DOHH2 (cell line): ENCODE data around the gene TBL1XR1.

Experiments
- H3F3A ChIP-seq: fragments of 200-600 bp; sonication (generic), shearing (Covaris generic); 2 replicates; pipeline ENCODE4 v1.6.0; 2016; ENCODE audit warnings: antibody characterized with exemption, mild to moderate bottlenecking; ENCODE audit not compliant: control insufficient read depth, insufficient read depth
- H3K27ac ChIP-seq: fragments of 200-600 bp; sonication (generic); 2 replicates; pipeline ENCODE4 v1.5.1; 2014; ENCODE audit warnings: low read depth, mild to moderate bottlenecking, low read length, moderate library complexity
- H3K27me3 ChIP-seq: fragments of 200-600 bp; sonication (generic); 2 replicates; pipeline ENCODE4 v1.6.1; 2014; ENCODE audit warnings: mild to moderate bottlenecking, low read length, mixed read lengths; ENCODE audit not compliant: control insufficient read depth
- H3K36me3 ChIP-seq: fragments of 200-600 bp; sonication (generic); 2 replicates; pipeline ENCODE4 v1.6.1; 2014; ENCODE audit warnings: mild to moderate bottlenecking, low read length, moderate library complexity, mixed read lengths; ENCODE audit not compliant: control insufficient read depth
- H3K4me1 ChIP-seq: fragments of 200-600 bp; sonication (generic); 2 replicates; pipeline ENCODE4 v1.6.1; 2014; ENCODE audit warnings: mild to moderate bottlenecking, low read length, mixed read lengths; ENCODE audit not compliant: control insufficient read depth
- H3K4me2 ChIP-seq: fragments of 200-600 bp; sonication (generic); 2 replicates; pipeline ENCODE4 v1.6.0; 2014; ENCODE audit warnings: mild to moderate bottlenecking, low read length, moderate library complexity
- H3K4me3 ChIP-seq: fragments of 200-600 bp; sonication (generic); 2 replicates; pipeline ENCODE4 v1.5.1; 2014; ENCODE audit warnings: mild to moderate bottlenecking, low read length, mixed read lengths
- H3K79me2 ChIP-seq: fragments of 200-600 bp; sonication (generic); 2 replicates; pipeline ENCODE4 v1.6.1; 2014; ENCODE audit warnings: mild to moderate bottlenecking, low read length, mixed read lengths; ENCODE audit not compliant: control insufficient read depth
- H3K9me2 ChIP-seq: fragments of 200-600 bp; sonication (generic); replicated peaks from 2 replicates; pipeline ENCODE4 v1.6.1; 2014; ENCODE audit warnings: mild to moderate bottlenecking, low read length, mixed read lengths; ENCODE audit not compliant: control insufficient read depth
- H3K9me3 ChIP-seq: fragments of 200-600 bp; sonication (generic); 2 replicates; pipeline ENCODE4 v1.6.1; 2014; ENCODE audit warnings: antibody characterized with exemption, low read length, mixed read lengths; ENCODE audit not compliant: control insufficient read depth, insufficient read depth
- H4K20me1 ChIP-seq: fragments of 200-600 bp; sonication (generic); 2 replicates; pipeline ENCODE4 v1.6.0; 2014; ENCODE audit warnings: low read depth, mild to moderate bottlenecking, antibody characterized with exemption, low read length, moderate library complexity; ENCODE audit not compliant: control insufficient read depth, insufficient read depth
- CTCF ChIP-seq: fragments of 200-600 bp; sonication (generic); IDR thresholded peaks from one replicate; pipeline ENCODE4 v1.5.1; 2014; ENCODE audit warnings: antibody characterized with exemption, mild to moderate bottlenecking, low read depth, low read length; ENCODE audit not compliant: poor library complexity, severe bottlenecking
- EZH2phosphoT487 ChIP-seq: fragments of 200-600 bp; sonication (generic); IDR thresholded peaks from 2 replicates; pipeline ENCODE4 v1.6.1; 2017; ENCODE audit warnings: borderline replicate concordance, mild to moderate bottlenecking, antibody characterized with exemption, low read length, moderate library complexity, mixed read lengths

Gene TBL1XR1

GRCh38 chr3:177119829-177120228 is 77.5 kb downstream of the TBL1XR1 start:
- Histone ChIP-seq H3K4me2 (no peak overlapping the region), H3K4me1 (peaks cover 88% of the 10 kb centered on the region), H3K36me3 (peaks cover 6% of the 10 kb centered on the region; the same call in 1 of the 2 replicates), H3K9me3 (no peaks in the 10 kb centered on the region), H4K20me1 (peaks cover 48% of the 10 kb centered on the region), H3K27me3 (no peaks in the 10 kb centered on the region), H3F3A (no peaks in the 10 kb centered on the region; the same call in none of the 2 replicates), H3K27ac (no peak overlapping the region), H3K4me3 (no peak overlapping the region), H3K9me2 (no peaks in the 10 kb centered on the region), H3K79me2 (peaks cover 100% of the 10 kb centered on the region)
- no peak for TF ChIP-seq EZH2phosphoT487
- no peak for TF ChIP-seq CTCF

DNA sequence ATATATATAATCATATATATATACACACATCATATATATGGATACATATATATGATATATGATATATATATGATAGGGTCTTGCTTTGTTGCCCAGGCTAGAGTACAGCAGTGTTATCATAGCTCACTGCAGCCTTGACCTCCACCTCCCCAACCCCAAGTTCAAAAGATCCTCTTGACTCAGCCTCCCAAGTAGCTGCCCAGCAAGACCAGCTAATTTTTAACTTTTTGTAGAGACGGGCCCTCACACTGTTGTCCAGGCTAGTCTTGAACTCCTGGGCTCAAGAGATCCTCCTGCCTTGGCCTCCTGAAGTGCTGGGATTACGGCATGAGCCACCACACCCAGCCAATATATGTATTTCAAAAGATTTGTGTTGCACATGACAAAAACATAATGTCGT is 83.0 kb downstream of the TBL1XR1 start:
- Histone ChIP-seq H3K27ac (no peak overlapping the region), H3K9me2 (no peaks in the 10 kb centered on the region), H3K36me3 (peaks cover 19% of the 10 kb centered on the region), H3K79me2 (peaks cover 99% of the 10 kb centered on the region), H3F3A (peaks cover 8% of the 10 kb centered on the region), H3K4me1 (peaks cover 97% of the 10 kb centered on the region), H3K9me3 (no peaks in the 10 kb centered on the region), H4K20me1 (peaks cover 42% of the 10 kb centered on the region), H3K27me3 (no peaks in the 10 kb centered on the region), H3K4me2 (peak overlapping the region; percentile 26), H3K4me3 (no peak overlapping the region)
- TF ChIP-seq CTCF (no peak), EZH2phosphoT487 (no peak)

DNA sequence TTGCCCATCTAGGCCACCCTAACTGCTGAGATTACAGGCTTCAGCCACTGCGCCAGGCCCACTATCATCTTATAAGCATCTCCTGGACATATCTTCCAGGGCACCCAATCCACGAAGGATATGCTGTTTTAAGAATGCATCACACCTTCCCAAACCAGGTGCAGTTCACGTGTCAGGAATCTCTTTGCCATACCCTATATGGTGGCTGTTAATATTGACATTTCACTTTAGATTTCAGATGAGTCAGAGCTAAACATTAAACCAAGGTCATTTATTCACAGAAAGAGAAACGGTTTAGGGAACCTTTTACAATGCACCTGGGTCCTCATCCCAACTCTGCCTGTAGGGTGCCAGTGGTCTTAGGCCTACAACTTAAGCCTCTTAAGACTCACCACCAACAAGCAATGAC is 85.7 kb downstream of the TBL1XR1 start:
- H3F3A ChIP-seq = peaks cover 15% of the 10 kb centered on the region
- no peak overlapping the region for H3K4me3 ChIP-seq
- H3K9me2 ChIP-seq = no peaks in the 10 kb centered on the region

More for the DNA sequence above, 85.7 kb downstream of the TBL1XR1 start:
- Histone ChIP-seq H3K79me2 (peaks cover 99% of the 10 kb centered on the region), H4K20me1 (peaks cover 29% of the 10 kb centered on the region), H3K36me3 (peaks cover 16% of the 10 kb centered on the region), H3K4me2 (peak overlapping the region; percentile 55), H3K27ac (no peak overlapping the region), H3K9me3 (no peaks in the 10 kb centered on the region), H3K27me3 (no peaks in the 10 kb centered on the region), H3K4me1 (peaks cover 95% of the 10 kb centered on the region)
- TF ChIP-seq EZH2phosphoT487 (no peak), CTCF (no peak)
